Astrocyte (in vitro differentiated cells and primary cell): ENCODE results near the gene RPL35A.

ENCODE experiments used
- CTCF ChIP-seq: IDR thresholded peaks from 2 replicates; pipeline ENCODE4 v1.5.1; 2011; ENCODE audit warnings: low read depth, mild to moderate bottlenecking, inconsistent platforms, low read length, moderate library complexity; ENCODE audit not compliant: insufficient read depth
- EZH2 ChIP-seq: IDR thresholded peaks from 2 replicates; pipeline ENCODE4 v1.6.1; 2012; ENCODE audit warnings: mild to moderate bottlenecking, low read length, inconsistent platforms; ENCODE audit not compliant: insufficient read depth

- no peak for TF ChIP-seq CTCF
- no peak for TF ChIP-seq EZH2
These were observed 7.8 kb downstream of the RPL35A start for GRCh38 chr3:197957790-197958133.
